SKM-1 treated with dmso at 0.1 percent for 144 hours (cell line): ENCODE measurements around the gene GGA1.
A peak's percentile ranks its signal among the peaks of the same experiment; 100 is the strongest.

Source experiments
- DNase-seq: peaks from one replicate; lab custom pipeline; 2025; ENCODE audit not compliant: unreplicated experiment; lab: John Stamatoyannopoulos, UW

GGA1 gene

DNA sequence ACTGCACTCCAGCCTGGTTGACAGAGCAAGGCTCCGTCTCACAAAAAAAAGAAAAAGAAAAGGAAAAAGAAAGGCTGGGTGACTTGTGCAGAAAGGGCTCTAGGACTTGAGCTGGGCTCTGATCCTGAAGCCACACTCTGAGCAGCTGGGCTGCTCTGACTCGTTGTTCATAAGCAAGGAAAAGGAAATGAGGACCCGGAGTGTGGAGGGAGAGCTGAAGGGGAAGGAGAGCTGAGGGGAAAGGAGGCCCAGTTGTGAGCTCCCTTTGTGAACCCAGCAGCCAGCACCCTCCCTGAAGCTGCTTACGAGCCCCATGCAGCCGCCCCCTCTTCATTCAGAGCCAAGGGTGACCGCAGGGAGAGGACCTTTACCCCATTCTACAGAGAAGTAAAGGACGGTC lies 18.5 kb downstream of the GGA1 start:
- DNase-seq, result no peak

DNA sequence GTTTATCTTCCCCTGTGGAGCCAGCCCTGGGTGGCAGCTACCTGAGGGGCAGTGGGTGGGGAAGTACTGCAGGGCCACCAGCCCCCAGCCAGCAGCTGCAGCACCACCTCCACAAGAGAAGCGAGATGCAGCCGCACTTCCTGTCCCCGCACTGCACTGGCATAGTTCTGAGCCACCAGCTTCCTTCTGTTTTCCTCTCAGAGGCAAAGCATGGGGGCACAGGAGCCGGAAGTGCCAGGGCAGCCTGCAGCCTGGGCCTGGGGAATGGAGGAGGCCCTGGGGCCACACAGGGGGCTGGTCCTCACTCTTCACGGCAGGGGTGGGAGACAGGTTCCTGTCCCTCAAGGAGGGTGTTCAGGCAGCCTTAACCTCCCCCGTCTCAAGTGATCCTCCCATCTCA lies 18.9 kb downstream of the GGA1 start:
- no peak for DNase-seq

DNA sequence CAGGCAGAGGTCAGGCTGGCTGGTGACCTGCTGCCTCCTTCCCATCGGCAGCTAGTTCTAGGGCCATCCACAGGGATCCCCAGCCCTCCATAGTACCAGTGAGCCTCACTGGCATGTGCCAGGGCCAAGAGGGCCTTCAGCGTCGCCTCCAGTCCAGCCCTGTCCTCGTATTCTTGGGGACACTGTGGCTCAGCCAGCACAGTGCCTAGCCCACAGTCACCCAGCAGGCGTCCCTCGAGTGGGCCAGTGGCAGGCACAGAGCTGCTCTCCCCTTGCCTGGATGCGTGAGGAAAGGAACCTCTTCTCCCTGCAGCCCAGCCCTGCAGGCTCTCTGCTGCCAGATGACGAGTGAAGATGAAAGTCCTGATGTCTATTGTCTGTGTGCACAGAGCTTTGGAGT lies 20.2 kb downstream of the GGA1 start:
- no peak for DNase-seq

DNA sequence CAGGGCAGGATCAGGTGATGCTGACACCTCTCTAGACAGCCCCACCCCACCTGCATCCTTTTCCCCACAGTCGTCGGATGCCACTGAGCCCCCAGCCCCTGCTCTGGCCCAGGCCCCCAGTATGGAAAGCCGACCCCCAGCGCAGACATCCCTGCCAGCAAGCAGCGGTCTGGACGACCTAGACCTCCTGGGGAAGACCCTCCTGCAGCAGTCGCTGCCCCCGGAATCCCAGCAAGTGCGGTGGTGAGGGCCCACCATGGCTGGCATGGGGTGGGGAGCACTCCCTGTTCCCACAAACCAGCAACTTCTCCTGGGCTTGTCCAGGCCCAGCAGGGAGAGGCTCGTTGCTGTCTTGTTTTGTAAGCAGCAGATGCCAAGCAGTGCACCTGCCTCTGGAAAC lies 21.3 kb downstream of the GGA1 start:
- DNase-seq, result no peak

DNA sequence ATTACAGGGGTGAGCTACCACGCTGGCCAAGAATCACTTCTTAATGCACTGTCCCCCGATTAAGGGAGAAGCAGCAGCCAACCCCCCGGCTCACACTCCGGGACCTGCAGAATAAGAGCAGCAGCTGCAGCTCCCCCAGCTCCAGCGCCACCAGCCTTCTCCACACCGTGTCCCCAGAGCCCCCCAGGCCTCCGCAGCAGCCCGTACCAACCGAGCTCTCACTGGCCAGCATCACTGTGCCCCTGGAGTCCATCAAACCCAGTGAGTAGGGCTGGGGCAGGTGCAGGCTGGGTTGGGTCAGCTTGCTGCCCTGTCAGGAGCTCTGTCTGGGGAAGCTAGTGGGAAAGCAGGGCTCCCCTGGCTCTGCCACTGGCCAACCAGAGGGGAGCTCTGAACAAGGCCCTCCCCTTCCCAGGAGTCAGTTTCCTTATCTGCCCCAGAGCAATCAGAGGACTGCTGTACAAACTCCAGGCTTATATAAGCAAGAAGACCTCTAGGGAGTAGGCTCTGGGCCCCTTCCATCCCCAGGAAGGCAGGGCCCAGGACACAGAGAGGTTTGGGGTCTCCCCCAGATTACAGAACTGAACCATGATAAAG lies 22.3 kb downstream of the GGA1 start:
- DNase-seq, result no peak

DNA sequence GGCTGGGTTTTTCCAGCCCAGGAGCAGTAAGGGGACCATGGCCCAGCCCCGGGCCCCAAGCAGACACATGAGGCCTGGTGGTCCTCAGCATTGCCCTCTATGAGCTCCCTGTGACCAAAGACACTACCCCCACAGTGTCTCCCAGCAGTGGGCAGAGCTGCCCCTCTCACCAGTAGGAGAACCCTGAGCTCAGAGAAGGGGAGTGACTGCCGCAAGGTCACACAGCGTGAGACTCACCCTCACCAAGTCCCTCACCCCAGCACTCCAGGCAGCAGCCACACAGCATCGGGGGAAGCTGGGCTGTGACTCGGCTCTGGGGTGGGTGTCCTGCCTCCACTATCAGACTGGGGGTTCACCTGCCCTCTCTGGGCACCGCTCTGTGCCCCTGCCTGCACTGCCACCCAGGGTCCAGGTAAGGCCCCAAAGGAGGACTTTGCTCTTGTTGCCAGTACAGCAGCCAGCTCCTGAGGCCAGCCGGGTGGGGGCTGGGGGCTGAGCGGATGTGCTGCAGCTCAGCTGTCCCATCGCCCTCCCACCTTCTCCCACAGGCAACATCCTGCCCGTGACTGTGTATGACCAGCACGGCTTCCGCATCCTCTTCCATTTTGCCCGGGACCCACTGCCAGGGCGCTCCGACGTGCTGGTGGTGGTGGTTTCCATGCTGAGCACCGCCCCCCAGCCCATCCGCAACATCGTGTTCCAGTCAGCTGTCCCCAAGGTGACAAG lies 23.0 kb downstream of the GGA1 start:
- no peak for DNase-seq

DNA sequence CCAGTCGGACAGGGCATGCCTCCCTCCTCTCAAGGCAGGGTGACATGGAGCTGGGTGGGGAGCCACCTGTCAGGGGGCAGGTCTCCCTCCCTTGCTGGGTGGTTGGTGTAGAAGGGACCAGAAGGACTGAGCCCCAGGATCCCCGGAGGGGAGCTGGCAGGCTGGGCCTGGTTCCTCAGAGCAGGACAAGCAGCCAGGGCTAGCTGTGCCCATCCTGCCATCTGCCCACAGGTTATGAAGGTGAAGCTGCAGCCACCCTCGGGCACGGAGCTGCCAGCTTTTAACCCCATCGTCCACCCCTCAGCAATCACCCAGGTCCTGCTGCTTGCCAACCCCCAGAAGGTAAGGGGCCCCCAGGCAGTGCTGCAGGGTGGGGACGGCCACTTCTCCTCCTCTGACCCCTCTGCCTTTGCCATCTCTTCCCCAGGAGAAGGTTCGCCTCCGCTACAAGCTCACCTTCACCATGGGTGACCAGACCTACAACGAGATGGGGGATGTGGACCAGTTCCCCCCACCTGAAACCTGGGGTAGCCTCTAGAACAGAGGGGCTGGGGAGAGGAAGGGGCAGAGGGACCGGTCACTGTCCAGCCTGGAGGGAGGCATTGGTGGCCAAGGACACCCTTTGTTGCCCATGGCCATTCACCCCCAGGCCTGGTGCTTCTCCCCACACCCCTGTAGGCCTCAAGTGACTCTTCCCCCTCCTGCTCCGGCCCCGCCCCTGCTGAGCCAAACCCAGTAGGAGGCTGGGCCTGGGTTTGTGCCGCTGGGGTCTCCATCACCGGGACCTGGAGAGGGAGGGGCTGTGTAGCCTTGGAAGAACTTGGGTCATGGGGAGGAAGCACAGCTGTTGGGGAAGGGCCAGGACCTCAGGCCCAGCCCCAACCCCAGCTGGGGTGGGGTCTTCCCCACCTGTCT lies 23.8 kb downstream of the GGA1 start:
- no peak for DNase-seq

DNA sequence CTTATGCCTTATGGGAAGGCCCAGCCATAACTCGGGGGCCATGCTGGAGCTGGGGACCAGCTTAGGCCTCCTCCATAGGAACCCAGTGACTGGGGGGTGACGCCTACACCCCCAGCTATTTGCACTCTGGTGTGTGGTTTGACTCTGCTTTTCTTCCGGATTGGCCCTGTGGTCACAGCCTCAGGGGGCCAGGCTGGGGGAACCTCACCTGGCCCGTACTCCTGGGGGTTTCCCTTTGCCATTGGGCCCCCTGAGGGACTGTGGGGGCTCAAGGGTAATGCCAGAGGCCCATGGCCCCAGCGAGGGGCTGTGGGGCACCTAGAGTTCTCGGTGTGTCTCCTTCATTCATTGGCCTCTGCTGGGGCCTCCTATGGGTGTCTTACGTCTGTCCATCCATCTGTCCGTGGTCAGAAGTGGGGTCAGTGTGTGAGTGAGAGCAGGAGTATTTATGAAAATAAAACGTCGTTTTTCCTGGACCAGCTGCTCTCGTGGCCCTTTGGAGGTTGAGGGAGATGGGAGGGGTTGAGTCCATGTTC lies 24.5 kb downstream of the GGA1 start:
- DNase-seq, result no peak

DNA sequence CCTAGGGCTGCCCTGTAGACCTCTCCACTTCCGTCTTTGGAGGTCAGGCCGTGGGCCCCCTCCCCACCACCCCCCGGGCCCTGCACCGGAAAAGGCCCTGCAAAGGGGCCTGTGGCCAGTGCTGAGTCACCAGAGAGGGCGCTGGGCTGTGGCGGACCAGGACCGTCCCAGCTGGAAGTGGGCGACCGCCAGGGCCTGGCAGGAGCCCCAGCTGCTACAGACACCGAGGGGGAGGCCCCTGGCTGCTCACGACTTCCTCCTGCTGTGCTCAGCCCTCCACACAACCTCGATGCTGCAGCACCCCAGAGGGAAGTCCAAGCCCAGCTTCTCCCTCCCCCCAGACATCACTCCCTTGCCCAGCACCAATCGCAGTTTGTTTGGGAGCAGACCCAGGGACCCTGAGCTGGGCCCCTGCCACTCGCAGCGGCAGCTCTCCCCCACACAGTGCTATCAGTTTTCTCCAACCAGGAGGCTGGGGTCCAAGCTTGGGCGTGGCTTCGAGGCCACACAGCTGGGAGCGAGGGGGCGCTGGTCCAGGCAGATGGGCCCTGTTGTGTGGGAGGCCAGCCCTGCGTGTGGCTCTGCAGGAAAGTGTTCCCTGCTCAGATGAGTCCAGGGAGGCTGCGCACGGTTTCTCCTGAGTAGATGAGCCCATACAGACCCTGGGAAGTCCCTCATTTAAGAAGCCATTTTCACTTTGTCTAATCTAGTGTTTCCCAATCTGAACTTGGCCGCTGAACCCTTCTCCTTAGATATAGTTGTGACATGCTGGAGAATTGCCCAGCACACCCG lies 25.2 kb downstream of the GGA1 start:
- peak; percentile 94 for DNase-seq

DNA sequence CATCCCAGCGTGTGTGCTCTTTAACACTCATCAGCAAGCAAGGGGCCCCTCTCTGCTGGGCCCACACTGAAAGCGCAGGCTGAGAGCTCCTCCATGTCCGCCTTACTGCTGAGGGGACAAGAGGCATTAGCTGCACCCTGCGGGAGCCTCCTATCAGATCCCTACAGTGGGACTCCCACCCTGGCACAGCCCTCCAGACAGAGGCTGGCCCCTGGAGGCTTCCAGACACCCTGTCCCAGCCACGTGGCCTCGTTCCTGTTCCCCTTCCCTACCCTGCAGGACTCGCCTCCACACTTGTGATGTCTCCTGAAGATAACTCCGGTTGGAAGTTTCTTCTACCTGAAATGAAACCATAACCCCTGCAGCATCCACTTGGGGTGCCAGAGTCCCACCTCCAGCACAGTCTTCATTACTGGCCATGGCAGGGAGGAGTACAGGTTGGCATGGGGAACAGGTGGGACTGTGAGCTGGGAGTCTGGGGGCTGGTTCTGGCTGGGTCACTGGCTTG lies 25.8 kb downstream of the GGA1 start:
- DNase-seq, result no peak

DNA sequence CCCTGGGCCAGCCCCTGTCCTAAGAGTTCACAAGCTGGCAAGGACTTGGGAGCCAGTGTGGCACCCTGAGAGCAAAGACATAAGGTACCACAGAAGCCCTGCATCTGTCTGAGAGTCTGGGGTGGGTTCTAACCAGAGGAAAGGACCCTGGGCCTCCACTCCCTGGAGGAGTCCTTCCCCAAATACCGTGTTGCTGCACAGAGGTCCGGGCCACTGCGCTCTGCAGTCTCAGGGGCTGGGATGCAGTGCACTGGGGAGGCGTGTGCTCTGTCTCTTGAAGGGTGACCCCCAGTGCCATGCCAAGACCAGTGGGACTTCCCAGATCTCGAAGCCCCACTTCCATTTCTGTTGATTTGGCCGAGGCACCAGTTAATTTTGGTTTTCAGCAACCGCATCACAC lies 26.5 kb downstream of the GGA1 start:
- no peak for DNase-seq

DNA sequence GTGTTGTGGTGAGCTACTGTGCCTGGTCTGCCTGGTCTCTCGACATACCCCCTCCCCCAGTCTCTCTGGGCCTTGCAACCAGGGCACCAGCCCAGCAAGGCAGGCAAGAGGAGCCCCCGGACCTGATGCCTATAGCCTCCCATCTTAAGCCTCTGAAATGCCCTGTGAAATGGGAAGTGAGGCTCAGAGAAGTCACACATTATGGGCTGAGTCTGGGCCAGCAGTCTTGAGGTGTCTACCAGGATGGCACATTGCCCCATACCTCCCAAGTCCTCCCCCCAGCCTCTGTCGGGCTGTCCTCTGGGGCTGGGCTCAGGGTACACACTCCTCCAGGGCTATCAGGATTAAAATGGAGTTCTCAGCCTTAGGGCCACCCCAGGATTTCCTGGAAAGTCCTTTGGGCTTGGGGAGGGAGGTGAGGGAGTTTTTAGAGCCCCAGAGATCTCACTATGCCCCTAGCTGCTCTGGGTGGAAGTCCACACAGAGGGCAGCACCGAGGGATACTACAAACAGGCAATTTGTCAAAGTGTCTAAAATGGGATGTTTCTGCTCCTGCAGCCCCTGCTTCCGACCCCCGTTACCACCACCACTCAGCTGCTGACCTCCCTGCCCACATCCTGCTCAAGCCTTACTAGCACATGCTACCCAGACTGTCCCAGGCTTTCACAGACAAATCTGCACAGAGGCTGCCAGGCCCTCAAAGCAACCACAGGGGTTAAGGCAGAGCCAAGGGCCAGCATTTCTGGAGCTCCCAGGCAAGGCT lies 27.7 kb downstream of the GGA1 start:
- peak; percentile 75 for DNase-seq

DNA sequence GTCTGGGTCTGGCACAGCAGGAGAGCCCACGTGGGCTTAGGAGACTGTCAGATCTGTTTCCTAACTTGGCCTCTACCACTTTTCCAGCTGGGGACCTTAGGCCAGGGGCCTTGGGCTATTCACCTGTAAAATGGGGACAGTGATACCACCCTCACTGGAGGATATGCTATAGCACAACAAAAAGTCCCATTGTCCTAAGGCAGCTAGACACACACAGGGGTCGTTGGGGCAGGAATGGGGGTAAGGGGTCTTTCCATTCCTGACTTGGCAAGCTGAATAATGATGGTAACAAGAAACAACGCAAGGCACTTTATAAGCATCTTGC lies 28.3 kb downstream of the GGA1 start:
- DNase-seq, result no peak

DNA sequence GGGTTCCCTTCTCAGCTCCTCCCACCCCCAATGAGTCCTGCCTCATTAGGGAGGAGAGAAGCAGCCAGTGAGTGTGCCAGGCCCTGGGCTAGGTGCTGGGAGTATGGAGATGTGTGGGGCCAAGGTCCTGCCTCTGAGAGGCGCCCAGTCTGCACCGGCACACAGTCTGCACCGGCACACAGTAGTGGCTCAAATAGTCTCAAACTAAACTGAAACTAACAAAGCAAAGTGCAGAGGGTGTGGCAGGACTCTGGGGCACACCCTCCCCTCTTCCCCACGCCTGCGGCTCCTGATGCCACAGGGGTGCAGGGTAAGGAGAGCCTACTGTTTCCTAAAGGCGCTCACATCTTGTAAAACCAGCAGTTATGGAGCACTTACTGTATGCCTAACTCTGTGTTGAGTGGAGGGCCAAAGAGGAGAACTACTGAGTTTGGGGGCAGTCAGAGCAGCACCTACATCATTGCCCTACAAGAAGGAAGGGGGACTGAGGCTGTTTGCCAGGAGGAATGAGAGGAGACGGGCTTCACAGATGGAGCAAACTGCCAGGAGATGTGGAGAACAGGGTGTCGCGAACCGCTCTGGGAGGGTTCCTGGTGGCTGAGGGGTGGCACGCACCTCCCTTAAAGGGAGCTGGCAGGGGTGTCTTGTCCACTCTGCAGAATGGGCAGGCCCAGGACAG lies 29.9 kb downstream of the GGA1 start:
- DNase-seq, result no peak

DNA sequence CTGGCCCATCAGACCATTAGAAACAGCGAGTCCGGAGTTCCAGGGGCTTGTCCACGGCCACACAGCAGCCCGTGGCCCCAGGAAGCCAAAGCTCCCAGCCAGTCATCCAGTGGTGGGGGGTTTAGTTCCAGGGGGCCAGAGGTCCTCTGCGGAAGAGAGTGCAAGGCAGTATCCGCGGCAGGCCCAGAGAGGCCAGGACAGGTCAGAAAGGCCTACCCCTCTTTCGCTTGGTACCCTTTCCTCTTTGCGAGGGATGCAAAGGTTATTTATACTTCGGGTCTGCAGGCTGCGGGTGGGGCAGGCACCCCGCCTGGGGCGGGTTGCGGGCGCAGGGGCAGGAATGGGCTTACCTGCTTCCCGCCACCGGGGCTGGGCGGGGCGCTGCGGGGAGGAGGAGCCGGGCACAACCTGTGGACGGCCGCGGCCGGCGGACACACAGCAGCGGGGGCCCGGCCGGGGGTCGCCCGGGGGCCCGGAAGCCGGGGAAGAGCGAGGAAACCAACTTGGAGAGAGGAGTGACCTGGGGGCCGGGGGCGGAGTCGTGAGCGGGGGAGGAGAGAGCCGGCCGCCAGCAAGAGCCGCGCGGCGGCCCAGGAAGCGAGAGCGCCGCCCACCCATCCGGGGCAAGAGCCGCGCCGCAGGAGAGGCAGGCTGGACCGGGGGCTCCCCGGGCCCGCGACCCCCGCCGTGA lies 30.6 kb downstream of the GGA1 start, which contains the start of gene SH3BP1:
SH3BP1 (plus strand) TSS at position 600 of the 691 bp plus-strand sequence. CDS start 119 bp downstream, outside the sequence.
- no peak for DNase-seq

DNA sequence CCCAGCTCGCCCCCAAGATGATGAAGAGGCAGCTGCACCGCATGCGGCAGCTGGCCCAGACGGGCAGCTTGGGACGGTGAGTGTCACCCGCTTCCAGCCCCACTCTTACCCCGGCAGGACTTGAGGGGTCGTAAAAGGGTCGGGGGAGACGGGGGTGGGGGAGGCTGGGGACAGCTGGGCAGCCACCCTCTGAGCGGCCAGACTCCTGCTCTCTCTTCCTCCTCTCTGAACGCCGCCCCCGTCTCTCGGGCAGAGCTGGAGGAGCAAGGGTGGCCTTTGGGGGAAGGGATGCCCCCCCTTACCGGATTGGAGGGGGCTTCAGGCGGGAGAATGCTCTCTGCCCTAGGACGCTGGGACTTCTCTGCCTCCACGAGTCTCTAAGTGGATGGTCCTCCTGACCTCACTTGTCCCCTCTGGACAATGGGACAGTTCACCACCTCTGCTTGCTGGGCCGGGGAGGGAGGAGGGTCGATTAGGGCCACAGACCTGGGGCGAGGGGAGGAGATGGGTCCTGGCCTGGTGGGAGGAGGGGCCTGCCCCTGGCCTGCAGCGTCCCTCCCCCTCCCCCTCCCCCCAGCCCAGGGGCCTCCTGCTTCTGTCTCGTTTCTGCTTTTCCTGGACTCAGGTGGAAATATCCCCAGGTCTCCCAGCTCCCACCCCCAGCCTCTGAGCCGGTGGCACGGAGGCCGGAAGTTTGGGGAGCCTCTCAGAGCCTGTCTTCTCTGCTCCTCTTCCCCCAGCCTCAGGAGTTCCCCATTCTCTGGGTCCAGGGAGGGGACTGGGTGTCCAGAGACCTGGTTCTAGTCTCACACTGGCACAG lies 31.3 kb downstream of the GGA1 start:
- DNase-seq, result peak; percentile 67

DNA sequence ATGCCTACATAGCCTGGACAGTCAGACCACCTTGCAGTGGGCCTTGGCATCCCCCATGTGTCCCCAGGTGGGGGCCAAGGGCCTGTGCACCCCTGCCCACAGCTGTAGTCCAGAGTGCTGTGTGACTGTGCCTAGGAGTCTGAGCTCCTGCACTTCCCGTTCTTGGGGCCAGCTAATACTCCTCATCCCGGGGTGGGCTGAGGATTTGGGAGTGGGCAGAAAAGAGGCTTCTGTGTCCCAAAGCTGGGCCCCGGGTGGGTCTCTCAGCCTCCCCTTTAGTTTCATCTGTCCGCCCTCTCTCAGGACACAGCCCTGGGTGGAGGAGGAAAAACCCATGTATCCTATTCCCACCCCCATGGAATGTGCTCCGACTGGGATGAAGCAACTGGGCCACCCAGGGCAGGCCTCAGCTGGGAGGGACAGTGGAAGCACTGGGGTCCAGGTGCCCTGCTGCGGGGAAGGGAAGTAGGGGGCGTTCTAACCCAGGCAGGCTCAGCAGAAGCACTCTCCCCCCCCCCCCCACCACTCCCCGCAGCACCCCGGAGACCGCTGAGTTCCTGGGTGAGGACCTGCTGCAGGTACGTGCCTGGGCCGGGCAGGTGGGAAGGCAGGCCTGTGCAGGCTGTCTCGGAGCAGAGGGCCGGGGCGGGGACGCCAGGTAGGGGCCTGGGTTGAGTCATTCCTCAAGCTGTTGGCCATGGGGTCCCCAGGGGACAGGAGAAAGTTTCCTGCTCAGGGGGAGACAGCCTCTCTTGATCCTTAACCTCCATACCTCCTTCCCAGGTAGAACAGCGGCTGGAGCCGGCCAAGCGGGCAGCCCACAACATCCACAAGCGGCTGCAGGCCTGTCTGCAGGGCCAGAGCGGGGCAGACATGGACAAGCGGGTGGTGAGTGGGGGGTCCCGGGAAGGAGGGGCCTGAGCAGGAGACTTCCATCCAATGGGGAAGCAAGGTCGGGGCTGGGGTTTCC lies 32.2 kb downstream of the GGA1 start:
- DNase-seq, result no peak
